ENCODE measurements around the gene AMOT.
A peak's percentile ranks its signal among the peaks of the same experiment; 100 is the strongest.

The AMOT gene

GRCh38 chrX:112851806-112852205, 11.2 kb upstream of the AMOT start:
- no peak overlapping the region for H3K4me3 ChIP-seq (ENCODE audit: low read length)
- TF ChIP-seq CTCF (IDR thresholded peaks at IDR 0.05; ENCODE audit: insufficient read depth, low read depth, low read length, missing control alignments): no peak
- no peak for DNase-seq (ENCODE audit: low read depth)

- H3K4me3 ChIP-seq (ENCODE audit: low read length): no peak overlapping the region
- no peak for DNase-seq (ENCODE audit: low read depth)
- TF ChIP-seq CTCF (IDR thresholded peaks at IDR 0.05; ENCODE audit: insufficient read depth, low read depth, low read length, missing control alignments): no peak
These were observed 10.6 kb upstream of the AMOT start for GRCh38 chrX:112851161-112851779.

- no peak overlapping the region for H3K4me3 ChIP-seq (ENCODE audit: low read length)
- DNase-seq (ENCODE audit: low read depth): no peak
- no peak for TF ChIP-seq CTCF (IDR thresholded peaks at IDR 0.05; ENCODE audit: insufficient read depth, low read depth, low read length, missing control alignments)
These were observed 8.4 kb upstream of the AMOT start for GRCh38 chrX:112849016-112849415.

- no peak for TF ChIP-seq CTCF (IDR thresholded peaks at IDR 0.05; ENCODE audit: insufficient read depth, low read depth, low read length, missing control alignments)
- no peak overlapping the region for H3K4me3 ChIP-seq (ENCODE audit: low read length)
These were observed 6.2 kb upstream of the AMOT start for GRCh38 chrX:112846782-112847181.

GRCh38 chrX:112846187-112846586, 5.6 kb upstream of the AMOT start:
- no peak overlapping the region for H3K4me3 ChIP-seq (ENCODE audit: low read length)
- no peak for TF ChIP-seq CTCF (IDR thresholded peaks at IDR 0.05; ENCODE audit: insufficient read depth, low read depth, low read length, missing control alignments)
- no peak for DNase-seq (ENCODE audit: low read depth)

More at GRCh38 chrX:112846782-112847181, 6.2 kb upstream of the AMOT start:
- DNase-seq (ENCODE audit: low read depth): no peak

- TF ChIP-seq CTCF (IDR thresholded peaks at IDR 0.05; ENCODE audit: insufficient read depth, low read depth, low read length, missing control alignments): no peak
These were observed 3.6 kb upstream of the AMOT start for GRCh38 chrX:112844250-112844649.

GRCh38 chrX:112841820-112842157, 1.2 kb upstream of the AMOT start:
- peak overlapping the region; percentile 38 for H3K4me3 ChIP-seq (ENCODE audit: low read length)
- no peak for TF ChIP-seq CTCF (IDR thresholded peaks at IDR 0.05; ENCODE audit: insufficient read depth, low read depth, low read length, missing control alignments)
- DNase-seq (ENCODE audit: low read depth): no peak

More at GRCh38 chrX:112844250-112844649, 3.6 kb upstream of the AMOT start:
- DNase-seq (ENCODE audit: low read depth): peak; percentile 21
- no peak overlapping the region for H3K4me3 ChIP-seq (ENCODE audit: low read length)
